Immature natural killer cell (primary cell): Measurements from ENCODE around the gene ZFPL1. TPM values are rescaled to one million over a fixed set of nuclear protein-coding genes. Genes with fewer than 3 reads are reported as not detected.

ENCODE experiments used
- DNase-seq, 3 donors: peaks; one replicate each; pipeline ENCODE4 v3.0.0; 2022; ENCODE audit warnings: mixed read lengths in 1 of 3
- H3K27ac Mint-ChIP-seq, 6 donors: one replicate each; pipeline ENCODE4 v1.8.0; 2020; ENCODE audit warnings: mixed read lengths in 6 of 6, mild to moderate bottlenecking in 5 of 6, inconsistent platforms in 4 of 6, moderate library complexity in 3 of 6
- H3K27me3 Mint-ChIP-seq, 3 donors: one replicate each; pipeline ENCODE4 v1.8.0; 2020 to 2021; ENCODE audit warnings: low read depth in 3 of 3, mild to moderate bottlenecking in 3 of 3, mixed read lengths in 3 of 3, moderate library complexity in 3 of 3, inconsistent platforms in 1 of 3
- H3K36me3 Mint-ChIP-seq, 3 donors: one replicate each; pipeline ENCODE4 v1.8.0; 2020; ENCODE audit warnings: mixed read lengths in 3 of 3, inconsistent platforms in 2 of 3, mild to moderate bottlenecking in 2 of 3
- H3K4me1 Mint-ChIP-seq, 2 donors: one replicate each; pipeline ENCODE4 v1.8.0; 2020; ENCODE audit warnings: inconsistent platforms in 2 of 2, mild to moderate bottlenecking in 2 of 2, mixed read lengths in 2 of 2, moderate library complexity in 1 of 2
- H3K4me3 Mint-ChIP-seq, 5 donors: one replicate each; pipeline ENCODE4 v1.8.0; 2020; ENCODE audit warnings: mild to moderate bottlenecking in 5 of 5, mixed read lengths in 5 of 5, inconsistent platforms in 3 of 5, moderate library complexity in 3 of 5
- H3K9me3 Mint-ChIP-seq, 6 donors: one replicate each; pipeline ENCODE4 v1.8.0; 2020; ENCODE audit warnings: mild to moderate bottlenecking in 6 of 6, mixed read lengths in 6 of 6, inconsistent platforms in 4 of 6, moderate library complexity in 3 of 6
- polyA plus RNA-seq, 3 donors: library from polyadenylated mRNA; unstranded; fragments of 300-500 nt; fragmentation: Illumina TruSeq; gene quantifications; one replicate each; pipeline ENCODE4 v1.2.3, GENCODE V29; 2021

Gene ZFPL1
- polyA plus RNA-seq, 3 donors from 2014 or later = 28.3 to 31.2 (median 29.8) TPM

- H3K36me3 Mint-ChIP-seq = peaks cover 3 to 4% (median 4%) of the 10 kb centered on the region in 3 donors
- DNase-seq = peak; percentile 93 to 94 (median 93)
- peaks cover 13 to 15% (median 14%) of the 10 kb centered on the region in 3 donors for H3K27me3 Mint-ChIP-seq
- peaks cover 38 to 45% of the 10 kb centered on the region in 2 donors for H3K4me1 Mint-ChIP-seq
- peak within 1 kb of the TSS; percentile 99 to 100 (median 100) for H3K27ac Mint-ChIP-seq
- no peaks in the 10 kb centered on the region for H3K9me3 Mint-ChIP-seq
- peak within 1 kb of the TSS; percentile 93 to 100 (median 98) for H3K4me3 Mint-ChIP-seq
Measured at GRCh38 chr11:65134240-65134951, 50.4 kb downstream of the ZFPL1 start, which contains the start of gene SYVN1. TSS of gene SYVN1 (minus strand) at chr11:65134519. CDS start at chr11:65133601, 918 bp downstream.

- peaks cover 38 to 45% of the 10 kb centered on the region in 2 donors for H3K4me1 Mint-ChIP-seq
- peaks cover 13 to 16% (median 15%) of the 10 kb centered on the region in 3 donors for H3K27me3 Mint-ChIP-seq
- peak overlapping the region; percentile 93 to 100 (median 98) for H3K4me3 Mint-ChIP-seq
- H3K36me3 Mint-ChIP-seq = peaks cover 3 to 4% (median 4%) of the 10 kb centered on the region in 3 donors
- peak overlapping the region; percentile 99 to 100 (median 100) for H3K27ac Mint-ChIP-seq
- no peaks in the 10 kb centered on the region for H3K9me3 Mint-ChIP-seq
- peak; percentile 90 to 91 (median 91) for DNase-seq
Measured at GRCh38 chr11:65134952-65135632, 51.1 kb downstream of the ZFPL1 start.

GRCh38 chr11:65135633-65136145 lies 51.7 kb downstream of the ZFPL1 start:
- peak overlapping the region; percentile 99 to 100 (median 100) for H3K27ac Mint-ChIP-seq
- DNase-seq = no peak
- no peaks in the 10 kb centered on the region for H3K9me3 Mint-ChIP-seq
- H3K4me1 Mint-ChIP-seq = peaks cover 38 to 45% of the 10 kb centered on the region in 2 donors
- peaks cover 13 to 16% (median 15%) of the 10 kb centered on the region in 3 donors for H3K27me3 Mint-ChIP-seq
- peak overlapping the region; percentile 93 to 100 (median 98) for H3K4me3 Mint-ChIP-seq
- H3K36me3 Mint-ChIP-seq = peaks cover 3 to 4% (median 4%) of the 10 kb centered on the region in 3 donors

GRCh38 chr11:65136515-65137096 lies 52.6 kb downstream of the ZFPL1 start:
- peaks cover 38 to 42% of the 10 kb centered on the region in 2 donors for H3K4me1 Mint-ChIP-seq
- H3K27me3 Mint-ChIP-seq = peaks cover 13 to 16% (median 15%) of the 10 kb centered on the region in 3 donors
- no peaks in the 10 kb centered on the region for H3K36me3 Mint-ChIP-seq
- peak overlapping the region in 4 of 5 donors; percentile 70 to 99 (median 86) for H3K4me3 Mint-ChIP-seq
- H3K27ac Mint-ChIP-seq = peak overlapping the region in 5 of 6 donors; percentile 94 to 100 (median 100)
- H3K9me3 Mint-ChIP-seq = no peaks in the 10 kb centered on the region
- no peak for DNase-seq

Other genes starting within 250 kb of the ZFPL1 start
- under 1 TPM in 2 of 3 donors, not detected in 1; 0.13 to 0.22 TPM for gene CDC42BPG, start 239.6 kb upstream of the ZFPL1 start, polyA plus RNA-seq
- 100 to 1,000 TPM; 136 to 247 (median 160) TPM for gene EHD1, start 205.6 kb upstream of the ZFPL1 start, polyA plus RNA-seq
- 10 to 100 TPM in 1 of 3 donors, 1 to 10 TPM in 2; 3.7 to 10.0 (median 6.7) TPM for gene ATG2A, start 167.0 kb upstream of the ZFPL1 start, polyA plus RNA-seq
- 10 to 100 TPM in 2 of 3 donors, 1 to 10 TPM in 1; 7.8 to 14.6 (median 14.0) TPM for gene PPP2R5B, start 159.5 kb upstream of the ZFPL1 start, polyA plus RNA-seq
- not detected for gene GPHA2, start 148.3 kb upstream of the ZFPL1 start, polyA plus RNA-seq
- gene MAJIN, start 112.1 kb upstream of the ZFPL1 start, polyA plus RNA-seq = not detected
- gene BATF2, start 87.3 kb upstream of the ZFPL1 start, polyA plus RNA-seq = not detected
- 100 to 1,000 TPM in 1 of 3 donors, 10 to 100 TPM in 2; 79.1 to 101 (median 80.1) TPM for gene ARL2, start 70.1 kb upstream of the ZFPL1 start, polyA plus RNA-seq
- 10 to 100 TPM; 14.5 to 20.6 (median 19.9) TPM for gene SNX15, start 56.8 kb upstream of the ZFPL1 start, polyA plus RNA-seq
- 10 to 100 TPM in 1 of 3 donors, 1 to 10 TPM in 2; 3.8 to 11.7 (median 9.2) TPM for gene SAC3D1, start 43.0 kb upstream of the ZFPL1 start, polyA plus RNA-seq
- gene NAALADL1, start 25.7 kb upstream of the ZFPL1 start, polyA plus RNA-seq = 100 to 1,000 TPM in 1 of 3 donors, 10 to 100 TPM in 2; 64.4 to 103 (median 88.7) TPM
- gene CDCA5, start 182 bp upstream of the ZFPL1 start, polyA plus RNA-seq = 1 to 10 TPM; 1.8 to 2.9 (median 2.4) TPM
- 100 to 1,000 TPM in 1 of 3 donors, 10 to 100 TPM in 2; 70.3 to 102 (median 87.7) TPM for gene VPS51, start 12.0 kb downstream of the ZFPL1 start, polyA plus RNA-seq
- 10 to 100 TPM; 12.8 to 16.8 (median 15.4) TPM for gene TM7SF2, start 27.6 kb downstream of the ZFPL1 start, polyA plus RNA-seq
- gene ZNHIT2, start 33.5 kb downstream of the ZFPL1 start, polyA plus RNA-seq = 10 to 100 TPM; 15.5 to 25.8 (median 23.9) TPM
- 1,000 to 10,000 TPM in 1 of 3 donors, 100 to 1,000 TPM in 2; 576 to 1,241 (median 681) TPM for gene FAU, start 37.9 kb downstream of the ZFPL1 start, polyA plus RNA-seq
- 100 to 1,000 TPM in 2 of 3 donors, 10 to 100 TPM in 1; 98.3 to 113 (median 105) TPM for gene MRPL49, start 38.1 kb downstream of the ZFPL1 start, polyA plus RNA-seq
- 10 to 100 TPM in 1 of 3 donors, 1 to 10 TPM in 2; 2.3 to 21.8 (median 7.7) TPM for gene SYVN1, start 50.3 kb downstream of the ZFPL1 start, polyA plus RNA-seq
- not detected for gene SPDYC, start 86.0 kb downstream of the ZFPL1 start, polyA plus RNA-seq
- 100 to 1,000 TPM; 124 to 155 (median 148) TPM for gene CAPN1, start 97.7 kb downstream of the ZFPL1 start, polyA plus RNA-seq
- gene POLA2, start 177.7 kb downstream of the ZFPL1 start, polyA plus RNA-seq = 10 to 100 TPM; 10.1 to 11.8 (median 11.8) TPM
- not detected for gene CDC42EP2, start 230.6 kb downstream of the ZFPL1 start, polyA plus RNA-seq
- 10 to 100 TPM; 44.9 to 63.5 (median 53.9) TPM for gene DPF2, start 249.6 kb downstream of the ZFPL1 start, polyA plus RNA-seq